Measurements from ENCODE around the gene MELK. TPM values are rescaled to one million over a fixed set of nuclear protein-coding genes. Genes with fewer than 3 reads are reported as not detected.
A peak's percentile ranks its signal among the peaks of the same experiment; 100 is the strongest.

The MELK gene
- total and polyA plus RNA-seq, 10 of the 15 experiments (the other 5 are each of a cell fraction or from before 2014, with no cell fraction given), result 38.7 to 80.3 (median 51.6) TPM

- TF ChIP-seq ZNF687 (IDR thresholded peaks at IDR 0.05), result no peak
- TF ChIP-seq RAD51 (IDR thresholded peaks at IDR 0.05), result no peak
These were observed 24.2 kb upstream of the MELK start (continued) for GRCh38 chr9:36548454-36548853.

- ChIA-PET SMC1A (ENCODE audit: uncharacterized antibody, unreplicated experiment) (interaction anchor here (0.9 to 13.7 kb wide), 10 partner anchors 10 to 179 kb away, joined by 3 to 287 read pairs (median 8); no protein-coding TSS in a partner anchor), POLR2A (interaction anchor here (0.5 to 1.4 kb wide), 7 partner anchors 14 to 145 kb away, joined by 3 to 6 read pairs (median 4); no protein-coding TSS in a partner anchor), CTCF (interaction anchor here (0.8 to 16.4 kb wide), 4 partner anchors 62 to 146 kb away, joined by 4 to 421 read pairs (median 8); partner anchors contain the start of gene RNF38), RAD21 (ENCODE audit: unreplicated experiment) (interaction anchor here (1.1 to 7.5 kb wide), 9 partner anchors 10 to 166 kb away, joined by 3 to 156 read pairs (median 4); no protein-coding TSS in a partner anchor)
- Histone ChIP-seq H2AFZ (ENCODE audit: control insufficient read depth, low read depth, low read length) (no peak overlapping the region), H3K36me3 (ENCODE audit: control insufficient read depth in 2 of 2, insufficient read depth in 2 of 2, low read length in 1 of 2) (no peaks in the 10 kb centered on the region), H3K4me2 (ENCODE audit: control insufficient read depth, insufficient read depth) (no peak overlapping the region), H3K27me3 (replicated peaks in 1 of 2; ENCODE audit: control insufficient read depth in 2 of 2, insufficient read depth in 2 of 2, low read length in 1 of 2) (no peaks in the 10 kb centered on the region), H3K9me3 (replicated peaks; ENCODE audit: control insufficient read depth, insufficient read depth, low read length) (no peaks in the 10 kb centered on the region), H3K9ac (ENCODE audit: control insufficient read depth, insufficient read depth, low read length) (no peak overlapping the region), H3K4me3 (no peak overlapping the region), H3K79me2 (ENCODE audit: control insufficient read depth, insufficient read depth, low read length) (no peaks in the 10 kb centered on the region), H3K27ac (ENCODE audit: control insufficient read depth, insufficient read depth) (peak overlapping the region; percentile 56), H3K4me1 (ENCODE audit: control insufficient read depth, insufficient read depth, low read length) (peaks cover 17% of the 10 kb centered on the region), H4K20me1 (ENCODE audit: control insufficient read depth, insufficient read depth) (no peaks in the 10 kb centered on the region)
- no peak for TF ChIP-seq POLR2AphosphoS2 (IDR thresholded peaks at IDR 0.05; ENCODE audit: low read depth, low read length)
- no peak for TF ChIP-seq CREM (IDR thresholded peaks at IDR 0.05; ENCODE audit: low read depth)
- no peak for TF ChIP-seq MTA2 (IDR thresholded peaks at IDR 0.05; ENCODE audit: low read depth)
- TF ChIP-seq MLLT1 (IDR thresholded peaks at IDR 0.05), result no peak
- no peak for TF ChIP-seq USF1 (IDR thresholded peaks at IDR 0.05; ENCODE audit: borderline replicate concordance, extremely low read length, insufficient read depth, low read depth, low read length)
- TF ChIP-seq STAT1 (conservative IDR thresholded peaks at IDR 0.05), result no peak
- no peak for TF ChIP-seq IRF5 (IDR thresholded peaks at IDR 0.05; ENCODE audit: borderline replicate concordance)
- no peak for TF ChIP-seq SMAD5 (IDR thresholded peaks at IDR 0.05; ENCODE audit: low read depth)
- TF ChIP-seq FOXK2 (IDR thresholded peaks at IDR 0.05), result no peak
- no peak for TF ChIP-seq JUND (IDR thresholded peaks at IDR 0.05; ENCODE audit: low read depth, low read length)
- TF ChIP-seq BHLHE40 (IDR thresholded peaks at IDR 0.05; ENCODE audit: borderline replicate concordance in 1 of 2, low read depth in 2 of 2, low read length in 1 of 2), result no peak
- no peak for TF ChIP-seq ATF3 (IDR thresholded peaks at IDR 0.05; ENCODE audit: borderline replicate concordance, extremely low read depth, low read depth, low read length)
- in situ Hi-C loops (cut with MboI) (loop anchor here (5.0 kb wide), 2 partner anchors 63 to 143 kb away; no protein-coding TSS in a partner anchor), intact Hi-C loops (cut with micrococcal nuclease; ENCODE audit: unreplicated experiment) (loop anchor here (2.0 kb wide), 2 partner anchors 63 to 91 kb away; no protein-coding TSS in a partner anchor)
- no TSS peak for BruUV-seq (replicated peaks)
- 78% methylated on average over 8 of the region's 8 CpGs for WGBS (ENCODE audit: insufficient coverage, insufficient replicate concordance, low lambda C conversion rate, missing lambda C conversion rate)
- FAIRE-seq (no peak), ATAC-seq (no peak), DNase-seq (ENCODE audit: low read depth, low spot score) (no peak)
These were observed 22.6 kb upstream of the MELK start for GRCh38 chr9:36550135-36550534.

Data from GM12878 (cell line).